ENCODE measurements around the gene KCNIP4.

The KCNIP4 gene

DNA sequence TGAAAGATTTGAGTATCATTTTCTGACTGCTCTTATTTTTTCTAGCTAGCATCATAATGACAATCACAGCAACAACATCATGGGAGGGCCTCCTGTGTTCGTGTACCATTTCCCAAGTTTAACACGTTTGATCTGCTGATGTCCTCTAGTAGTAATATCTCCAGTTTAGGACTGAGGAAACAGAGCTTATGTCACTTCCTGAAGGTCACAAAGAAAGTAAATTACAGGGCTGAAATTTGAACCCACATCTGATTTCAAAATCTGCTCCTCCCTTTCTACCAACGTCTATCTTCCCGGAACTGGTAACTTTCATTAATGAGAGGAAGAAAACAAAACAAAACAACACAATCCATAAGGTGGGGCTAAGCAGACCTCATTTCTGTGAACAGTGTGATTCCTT lies 945.6 kb downstream of the KCNIP4 start:
- no peak overlapping the region for H3K4me3 ChIP-seq (ENCODE audit: insufficient read length, low read depth)
- no peak overlapping the region for H3K9ac ChIP-seq (ENCODE audit: insufficient read length, low read depth)
- no peaks in the 10 kb centered on the region for H3K4me1 ChIP-seq (ENCODE audit: insufficient read depth, insufficient read length)
- H3K36me3 ChIP-seq (ENCODE audit: insufficient read depth, insufficient read length, low read length): no peaks in the 10 kb centered on the region
- H3K9me3 ChIP-seq (ENCODE audit: insufficient read depth, low read length): no peaks in the 10 kb centered on the region
- no peak for TF ChIP-seq SUZ12 (IDR thresholded peaks at IDR 0.05; ENCODE audit: extremely low read depth, insufficient read depth, insufficient read length)
- no peak for TF ChIP-seq YY1 (IDR thresholded peaks at IDR 0.05; ENCODE audit: insufficient read depth, insufficient read length)
- TF ChIP-seq ZNF274 (IDR thresholded peaks at IDR 0.05; ENCODE audit: low read depth, low read length): no peak
- H3K27me3 ChIP-seq (ENCODE audit: insufficient read depth, insufficient read length): no peaks in the 10 kb centered on the region
- DNase-seq (ENCODE audit: low read depth, low spot score): no peak

DNA sequence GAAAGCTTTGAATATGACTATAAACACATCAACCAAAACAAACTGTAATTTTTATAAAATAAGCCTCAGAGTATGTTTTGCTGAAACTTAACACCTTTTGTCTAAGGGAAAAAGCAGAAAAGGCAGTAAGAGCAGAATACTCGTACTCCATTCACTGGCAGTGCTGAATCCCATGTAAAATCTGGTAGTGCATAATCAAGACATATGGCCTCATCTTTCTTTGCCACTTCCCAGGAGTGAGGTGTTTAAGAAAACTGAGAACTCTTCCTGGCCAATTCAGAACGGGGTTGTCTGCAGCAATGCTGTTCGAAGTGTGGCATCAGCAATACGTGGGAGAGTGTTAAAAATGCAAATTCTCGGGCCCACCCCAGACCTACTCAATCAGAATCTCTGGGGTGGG lies 946.3 kb downstream of the KCNIP4 start:
- Histone ChIP-seq H3K4me1 (ENCODE audit: insufficient read depth, insufficient read length) (no peaks in the 10 kb centered on the region), H3K4me3 (ENCODE audit: insufficient read length, low read depth) (no peak overlapping the region), H3K36me3 (ENCODE audit: insufficient read depth, insufficient read length, low read length) (no peaks in the 10 kb centered on the region), H3K9me3 (ENCODE audit: insufficient read depth, low read length) (no peaks in the 10 kb centered on the region), H3K27me3 (ENCODE audit: insufficient read depth, insufficient read length) (no peaks in the 10 kb centered on the region), H3K9ac (ENCODE audit: insufficient read length, low read depth) (no peak overlapping the region)
- TF ChIP-seq YY1 (IDR thresholded peaks at IDR 0.05; ENCODE audit: insufficient read depth, insufficient read length) (no peak), ZNF274 (IDR thresholded peaks at IDR 0.05; ENCODE audit: low read depth, low read length) (no peak), SUZ12 (IDR thresholded peaks at IDR 0.05; ENCODE audit: extremely low read depth, insufficient read depth, insufficient read length) (no peak)
- no peak for DNase-seq (ENCODE audit: low read depth, low spot score)

DNA sequence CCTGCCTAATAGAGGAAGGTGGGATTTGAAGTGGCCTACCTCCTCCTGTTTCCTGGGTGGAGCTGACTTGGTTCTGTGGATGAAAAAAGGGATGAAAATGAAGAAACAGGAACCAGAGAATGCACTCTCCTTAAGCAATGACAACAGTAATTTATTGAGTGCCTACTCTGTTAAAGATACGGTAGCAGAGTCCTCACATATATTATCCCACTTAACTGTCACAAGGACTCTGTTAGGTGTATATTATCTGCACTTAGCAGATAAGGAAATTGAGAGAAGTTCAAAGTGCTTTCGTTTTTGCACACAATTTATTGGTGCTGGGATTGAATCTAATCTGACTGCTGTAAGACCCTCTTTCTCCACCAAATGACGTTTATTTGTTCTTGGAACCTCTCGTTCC lies 947.1 kb downstream of the KCNIP4 start:
- no peak overlapping the region for H3K4me3 ChIP-seq (ENCODE audit: insufficient read length, low read depth)
- H3K27me3 ChIP-seq (ENCODE audit: insufficient read depth, insufficient read length): no peaks in the 10 kb centered on the region
- no peak overlapping the region for H3K9ac ChIP-seq (ENCODE audit: insufficient read length, low read depth)
- no peaks in the 10 kb centered on the region for H3K4me1 ChIP-seq (ENCODE audit: insufficient read depth, insufficient read length)
- DNase-seq (ENCODE audit: low read depth, low spot score): no peak
- no peaks in the 10 kb centered on the region for H3K9me3 ChIP-seq (ENCODE audit: insufficient read depth, low read length)
- no peak for TF ChIP-seq ZNF274 (IDR thresholded peaks at IDR 0.05; ENCODE audit: low read depth, low read length)
- TF ChIP-seq YY1 (IDR thresholded peaks at IDR 0.05; ENCODE audit: insufficient read depth, insufficient read length): no peak
- TF ChIP-seq SUZ12 (IDR thresholded peaks at IDR 0.05; ENCODE audit: extremely low read depth, insufficient read depth, insufficient read length): no peak
- H3K36me3 ChIP-seq (ENCODE audit: insufficient read depth, insufficient read length, low read length): no peaks in the 10 kb centered on the region

DNA sequence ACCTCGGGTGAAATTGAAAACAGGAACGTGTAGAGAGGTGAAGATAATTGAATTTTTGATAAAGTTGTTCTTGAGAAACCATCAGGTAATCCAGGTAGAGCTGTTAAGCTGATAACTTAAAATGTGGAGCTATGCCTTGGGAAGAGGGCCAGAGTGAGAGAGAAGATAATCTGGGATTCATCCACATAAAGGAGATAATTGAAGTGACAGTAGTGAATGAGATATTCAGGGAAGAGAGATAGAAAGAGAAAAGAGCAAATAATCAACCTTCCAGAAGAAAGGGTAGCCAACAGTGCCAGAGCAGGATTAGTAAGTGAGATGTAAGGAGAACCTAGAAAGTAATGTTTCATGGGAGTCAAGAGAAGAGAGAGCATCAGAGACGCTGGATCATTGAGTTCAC lies 950.7 kb downstream of the KCNIP4 start:
- no peaks in the 10 kb centered on the region for H3K36me3 ChIP-seq (ENCODE audit: insufficient read depth, insufficient read length, low read length)
- TF ChIP-seq ZNF274 (IDR thresholded peaks at IDR 0.05; ENCODE audit: low read depth, low read length): no peak
- TF ChIP-seq YY1 (IDR thresholded peaks at IDR 0.05; ENCODE audit: insufficient read depth, insufficient read length): no peak
- no peak for TF ChIP-seq SUZ12 (IDR thresholded peaks at IDR 0.05; ENCODE audit: extremely low read depth, insufficient read depth, insufficient read length)
- no peak for DNase-seq (ENCODE audit: low read depth, low spot score)
- no peaks in the 10 kb centered on the region for H3K27me3 ChIP-seq (ENCODE audit: insufficient read depth, insufficient read length)
- no peak overlapping the region for H3K9ac ChIP-seq (ENCODE audit: insufficient read length, low read depth)
- no peak overlapping the region for H3K4me3 ChIP-seq (ENCODE audit: insufficient read length, low read depth)
- H3K9me3 ChIP-seq (ENCODE audit: insufficient read depth, low read length): peaks cover 9% of the 10 kb centered on the region; the same call in 1 of the 2 replicates
- no peaks in the 10 kb centered on the region for H3K4me1 ChIP-seq (ENCODE audit: insufficient read depth, insufficient read length)

DNA sequence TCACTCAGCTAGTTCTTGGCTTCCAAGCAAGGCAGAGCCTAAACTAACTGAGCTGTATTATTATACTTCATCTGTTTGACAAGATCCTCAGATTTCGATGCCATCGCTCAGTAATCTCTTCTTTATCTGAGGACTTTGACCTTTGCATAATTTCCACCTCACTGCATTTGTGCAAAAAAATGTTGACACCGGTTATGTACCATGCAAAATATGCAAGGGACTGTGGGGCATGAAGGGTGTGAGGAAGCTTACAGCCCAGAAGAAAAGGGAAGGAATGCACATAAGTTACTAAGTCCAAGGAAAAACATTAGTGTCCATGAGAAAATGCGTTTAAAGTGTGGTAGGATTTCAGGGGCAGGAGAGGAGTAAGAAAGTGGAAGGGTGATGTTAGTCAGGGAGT lies 953.0 kb downstream of the KCNIP4 start:
- peaks cover 9% of the 10 kb centered on the region; the same call in 1 of the 2 replicates for H3K9me3 ChIP-seq (ENCODE audit: insufficient read depth, low read length)
- no peaks in the 10 kb centered on the region for H3K36me3 ChIP-seq (ENCODE audit: insufficient read depth, insufficient read length, low read length)
- no peak overlapping the region for H3K4me3 ChIP-seq (ENCODE audit: insufficient read length, low read depth)
- H3K9ac ChIP-seq (ENCODE audit: insufficient read length, low read depth): no peak overlapping the region
- DNase-seq (ENCODE audit: low read depth, low spot score): no peak
- no peak for TF ChIP-seq YY1 (IDR thresholded peaks at IDR 0.05; ENCODE audit: insufficient read depth, insufficient read length)
- TF ChIP-seq ZNF274 (IDR thresholded peaks at IDR 0.05; ENCODE audit: low read depth, low read length): no peak
- no peak for TF ChIP-seq SUZ12 (IDR thresholded peaks at IDR 0.05; ENCODE audit: extremely low read depth, insufficient read depth, insufficient read length)
- no peaks in the 10 kb centered on the region for H3K4me1 ChIP-seq (ENCODE audit: insufficient read depth, insufficient read length)
- no peaks in the 10 kb centered on the region for H3K27me3 ChIP-seq (ENCODE audit: insufficient read depth, insufficient read length)

DNA sequence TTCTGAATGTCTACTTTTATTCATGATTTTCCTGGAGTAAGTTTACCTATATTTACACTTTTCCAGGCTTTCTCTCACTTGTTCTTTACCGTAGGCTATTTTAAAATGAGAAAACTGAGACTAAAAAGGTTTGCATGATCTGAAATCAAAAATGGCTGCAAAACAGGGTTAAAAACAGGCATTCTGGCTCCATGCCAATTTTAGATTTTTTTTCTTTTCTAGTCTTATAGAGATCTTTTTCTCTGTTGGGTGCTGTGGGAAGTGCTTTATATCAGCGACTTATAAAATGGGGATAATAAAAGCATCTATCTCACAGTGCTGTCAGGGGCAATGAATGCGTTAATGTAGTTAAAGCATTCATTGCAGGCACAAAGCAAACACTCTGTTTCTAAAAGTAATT lies 953.6 kb downstream of the KCNIP4 start:
- H3K27me3 ChIP-seq (ENCODE audit: insufficient read depth, insufficient read length): no peaks in the 10 kb centered on the region
- no peak for DNase-seq (ENCODE audit: low read depth, low spot score)
- no peak overlapping the region for H3K9ac ChIP-seq (ENCODE audit: insufficient read length, low read depth)
- TF ChIP-seq SUZ12 (IDR thresholded peaks at IDR 0.05; ENCODE audit: extremely low read depth, insufficient read depth, insufficient read length): no peak
- TF ChIP-seq YY1 (IDR thresholded peaks at IDR 0.05; ENCODE audit: insufficient read depth, insufficient read length): no peak
- no peak for TF ChIP-seq ZNF274 (IDR thresholded peaks at IDR 0.05; ENCODE audit: low read depth, low read length)
- H3K4me3 ChIP-seq (ENCODE audit: insufficient read length, low read depth): no peak overlapping the region
- H3K4me1 ChIP-seq (ENCODE audit: insufficient read depth, insufficient read length): no peaks in the 10 kb centered on the region
- peaks cover 9% of the 10 kb centered on the region; the same call in 1 of the 2 replicates for H3K9me3 ChIP-seq (ENCODE audit: insufficient read depth, low read length)
- no peaks in the 10 kb centered on the region for H3K36me3 ChIP-seq (ENCODE audit: insufficient read depth, insufficient read length, low read length)

DNA sequence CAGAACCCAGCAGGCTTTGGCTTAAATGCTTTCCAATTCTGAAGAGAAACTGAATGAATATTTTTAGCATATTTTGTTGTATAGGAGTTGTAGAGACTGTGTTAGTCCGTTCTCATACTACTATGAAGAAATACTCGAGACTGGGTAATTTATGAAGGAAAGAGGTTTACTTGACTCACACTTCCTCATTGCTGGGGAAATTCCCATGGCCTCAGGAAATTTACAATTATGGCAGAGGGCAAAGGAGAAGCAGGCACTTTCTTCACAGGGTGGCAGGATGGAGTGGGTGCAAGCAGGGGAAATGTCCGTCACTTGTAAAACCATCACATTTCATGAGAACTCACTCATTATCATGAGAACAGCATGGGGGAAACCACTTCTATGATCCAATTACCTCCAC lies 956.6 kb downstream of the KCNIP4 start:
- H3K4me1 ChIP-seq (ENCODE audit: insufficient read depth, insufficient read length): no peaks in the 10 kb centered on the region
- H3K9ac ChIP-seq (ENCODE audit: insufficient read length, low read depth): no peak overlapping the region
- H3K9me3 ChIP-seq (ENCODE audit: insufficient read depth, low read length): peaks cover 9% of the 10 kb centered on the region; the same call in 1 of the 2 replicates
- TF ChIP-seq ZNF274 (IDR thresholded peaks at IDR 0.05; ENCODE audit: low read depth, low read length): no peak
- TF ChIP-seq YY1 (IDR thresholded peaks at IDR 0.05; ENCODE audit: insufficient read depth, insufficient read length): no peak
- TF ChIP-seq SUZ12 (IDR thresholded peaks at IDR 0.05; ENCODE audit: extremely low read depth, insufficient read depth, insufficient read length): no peak
- no peak for DNase-seq (ENCODE audit: low read depth, low spot score)
- no peak overlapping the region for H3K4me3 ChIP-seq (ENCODE audit: insufficient read length, low read depth)
- H3K36me3 ChIP-seq (ENCODE audit: insufficient read depth, insufficient read length, low read length): no peaks in the 10 kb centered on the region
- no peaks in the 10 kb centered on the region for H3K27me3 ChIP-seq (ENCODE audit: insufficient read depth, insufficient read length)
